Neural cell (in vitro differentiated cells): Measurements from ENCODE around the gene SHISA9. TPM values are rescaled to one million over a fixed set of nuclear protein-coding genes. Genes with fewer than 3 reads are reported as not detected.

Source experiments
- H2AFZ ChIP-seq: fragments of 200-600, 300-800 bp; sonication (generic), shearing (Covaris generic); 2 replicates; pipeline ENCODE4 v1.6.0; 2014; ENCODE audit warnings: low read depth, mild to moderate bottlenecking, antibody characterized with exemption, low read length, moderate library complexity
- H3F3A ChIP-seq: fragments of 200-600 bp; shearing (Covaris generic); 2 replicates; pipeline ENCODE4 v1.6.1; 2016; ENCODE audit warnings: mild to moderate bottlenecking, moderate library complexity, mixed read lengths, antibody characterized with exemption, low read length; ENCODE audit not compliant: insufficient read depth, poor library complexity, severe bottlenecking
- H3K27ac ChIP-seq: fragments of 200-600, 300-800 bp; sonication (generic), shearing (Covaris generic); 2 replicates; pipeline ENCODE4 v1.5.1; 2014; ENCODE audit warnings: mild to moderate bottlenecking, low read length, moderate library complexity
- H3K27me3 ChIP-seq: fragments of 300-800, 200-600 bp; sonication (generic), shearing (Covaris generic); 2 replicates; pipeline ENCODE4 v1.6.0; 2014; ENCODE audit warnings: mild to moderate bottlenecking, low read depth, low read length, moderate library complexity; ENCODE audit not compliant: insufficient read depth
- H3K36me3 ChIP-seq: fragments of 300-800, 200-600 bp; sonication (generic), shearing (Covaris generic); 2 replicates; pipeline ENCODE4 v1.5.1; 2014; ENCODE audit warnings: mild to moderate bottlenecking, antibody characterized with exemption, low read length, moderate library complexity; ENCODE audit not compliant: insufficient read depth
- H3K4me2 ChIP-seq: fragments of 300-800, 200-600 bp; sonication (generic), shearing (Covaris generic); 2 replicates; pipeline ENCODE4 v1.6.0; 2014; ENCODE audit warnings: mild to moderate bottlenecking, low read length
- H3K4me3 ChIP-seq: fragments of 300-800, 200-600 bp; sonication (generic), shearing (Covaris generic); 2 replicates; pipeline ENCODE4 v1.5.1; 2014; ENCODE audit warnings: mild to moderate bottlenecking, low read length, moderate library complexity
- H3K79me2 ChIP-seq: fragments of 200-600 bp; shearing (Covaris generic); replicated peaks from 2 replicates; pipeline ENCODE4 v1.6.0; 2014; ENCODE audit warnings: mild to moderate bottlenecking, low read length, moderate library complexity; ENCODE audit not compliant: insufficient read depth
- H3K9ac ChIP-seq: fragments of 300-800, 200-600 bp; sonication (generic), shearing (Covaris generic); 2 replicates; pipeline ENCODE4 v1.6.1; 2016; ENCODE audit warnings: mild to moderate bottlenecking, low read length, mixed read lengths
- H3K9me2 ChIP-seq: fragments of 200-600 bp; shearing (Covaris generic); 2 replicates; pipeline ENCODE4 v1.6.1; 2016; ENCODE audit warnings: mild to moderate bottlenecking, low read length, mixed read lengths; ENCODE audit not compliant: insufficient read depth
- H3K9me3 ChIP-seq: fragments of 200-600, 300-800 bp; sonication (generic), shearing (Covaris generic); 2 replicates; pipeline ENCODE4 v1.6.1; 2016; ENCODE audit warnings: mild to moderate bottlenecking, mixed run types, low read length, moderate library complexity, mixed read lengths
- H4K20me1 ChIP-seq: fragments of 200-600 bp; shearing (Covaris generic); 2 replicates; pipeline ENCODE4 v1.6.1; 2016; ENCODE audit warnings: mild to moderate bottlenecking, mixed run types; ENCODE audit not compliant: insufficient read depth
- EP300 ChIP-seq: fragments of 450-650 bp; conservative IDR thresholded peaks from 2 replicates; pipeline ENCODE4 v1.6.1; 2014; ENCODE audit warnings: antibody characterized with exemption, mild to moderate bottlenecking, moderate library complexity; ENCODE audit not compliant: poor library complexity, severe bottlenecking
- EZH2 ChIP-seq: fragments of 200-600, 300-800 bp; shearing (Covaris generic), sonication (generic); IDR thresholded peaks from 2 replicates; pipeline ENCODE4 v1.6.1; 2014; ENCODE audit warnings: antibody characterized with exemption, low read length, borderline replicate concordance, mild to moderate bottlenecking; ENCODE audit not compliant: insufficient read depth, poor library complexity, severe bottlenecking
- MXI1 ChIP-seq: fragments of 450-650 bp; conservative IDR thresholded peaks from 2 replicates; pipeline ENCODE4 v1.6.1; 2014; ENCODE audit warnings: antibody characterized with exemption, mild to moderate bottlenecking; ENCODE audit not compliant: poor library complexity, severe bottlenecking
- POLR2AphosphoS5 ChIP-seq: IDR thresholded peaks from 2 replicates; pipeline ENCODE4 v1.6.1; 2012
- RAD21 ChIP-seq: fragments of 450-650 bp; conservative IDR thresholded peaks from 2 replicates; pipeline ENCODE4 v1.6.1; 2014; ENCODE audit warnings: antibody characterized with exemption, mild to moderate bottlenecking, moderate library complexity
- SMC3 ChIP-seq: fragments of 450-650 bp; conservative IDR thresholded peaks from 2 replicates; pipeline ENCODE4 v1.6.1; 2014; ENCODE audit warnings: antibody characterized with exemption, mild to moderate bottlenecking, moderate library complexity; ENCODE audit not compliant: poor library complexity
- TAF1 ChIP-seq: IDR thresholded peaks from 2 replicates; pipeline ENCODE4 v1.6.1; 2012; ENCODE audit warnings: low read depth
- polyA plus RNA-seq: library from polyadenylated mRNA; depleted of rRNA; stranded (reverse); fragments of >200 nt; gene quantifications from 2 replicates; pipeline ENCODE4 v1.2.3, GENCODE V29; 2014
- TF ChIP-seq, protein P1 (sequence below): fragments of 450-650 bp; IDR thresholded peaks from 2 replicates; pipeline ENCODE4 v1.5.1; 2014; ENCODE audit warnings: antibody characterized with exemption, mild to moderate bottlenecking, moderate library complexity; ENCODE audit not compliant: poor library complexity, severe bottlenecking
- TF ChIP-seq, protein P2 (sequence below): IDR thresholded peaks from 2 replicates; pipeline ENCODE4 v1.6.1; 2012; ENCODE audit warnings: borderline replicate concordance

Gene SHISA9
- polyA plus RNA-seq, 1 donor from 2014 or later: 2.0 TPM

GRCh38 chr16:12871784-12872183 is 29.6 kb upstream of the SHISA9 start:
- Histone ChIP-seq H3K4me2 (no peak overlapping the region), H3K79me2 (no peaks in the 10 kb centered on the region), H3K36me3 (no peaks in the 10 kb centered on the region), H3K9me3 (no peaks in the 10 kb centered on the region), H4K20me1 (no peaks in the 10 kb centered on the region), H3K27ac (no peak overlapping the region), H2AFZ (no peak overlapping the region), H3F3A (no peaks in the 10 kb centered on the region), H3K9ac (no peak overlapping the region), H3K27me3 (no peaks in the 10 kb centered on the region), H3K9me2 (no peaks in the 10 kb centered on the region), H3K4me3 (no peak overlapping the region)
- TF ChIP-seq EP300 (no peak), EZH2 (no peak), POLR2AphosphoS5 (no peak), TAF1 (no peak), MXI1 (no peak), SMC3 (no peak)
- TF ChIP-seq, protein P1, sequence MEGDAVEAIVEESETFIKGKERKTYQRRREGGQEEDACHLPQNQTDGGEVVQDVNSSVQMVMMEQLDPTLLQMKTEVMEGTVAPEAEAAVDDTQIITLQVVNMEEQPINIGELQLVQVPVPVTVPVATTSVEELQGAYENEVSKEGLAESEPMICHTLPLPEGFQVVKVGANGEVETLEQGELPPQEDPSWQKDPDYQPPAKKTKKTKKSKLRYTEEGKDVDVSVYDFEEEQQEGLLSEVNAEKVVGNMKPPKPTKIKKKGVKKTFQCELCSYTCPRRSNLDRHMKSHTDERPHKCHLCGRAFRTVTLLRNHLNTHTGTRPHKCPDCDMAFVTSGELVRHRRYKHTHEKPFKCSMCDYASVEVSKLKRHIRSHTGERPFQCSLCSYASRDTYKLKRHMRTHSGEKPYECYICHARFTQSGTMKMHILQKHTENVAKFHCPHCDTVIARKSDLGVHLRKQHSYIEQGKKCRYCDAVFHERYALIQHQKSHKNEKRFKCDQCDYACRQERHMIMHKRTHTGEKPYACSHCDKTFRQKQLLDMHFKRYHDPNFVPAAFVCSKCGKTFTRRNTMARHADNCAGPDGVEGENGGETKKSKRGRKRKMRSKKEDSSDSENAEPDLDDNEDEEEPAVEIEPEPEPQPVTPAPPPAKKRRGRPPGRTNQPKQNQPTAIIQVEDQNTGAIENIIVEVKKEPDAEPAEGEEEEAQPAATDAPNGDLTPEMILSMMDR: no peak
- TF ChIP-seq, protein P2, sequence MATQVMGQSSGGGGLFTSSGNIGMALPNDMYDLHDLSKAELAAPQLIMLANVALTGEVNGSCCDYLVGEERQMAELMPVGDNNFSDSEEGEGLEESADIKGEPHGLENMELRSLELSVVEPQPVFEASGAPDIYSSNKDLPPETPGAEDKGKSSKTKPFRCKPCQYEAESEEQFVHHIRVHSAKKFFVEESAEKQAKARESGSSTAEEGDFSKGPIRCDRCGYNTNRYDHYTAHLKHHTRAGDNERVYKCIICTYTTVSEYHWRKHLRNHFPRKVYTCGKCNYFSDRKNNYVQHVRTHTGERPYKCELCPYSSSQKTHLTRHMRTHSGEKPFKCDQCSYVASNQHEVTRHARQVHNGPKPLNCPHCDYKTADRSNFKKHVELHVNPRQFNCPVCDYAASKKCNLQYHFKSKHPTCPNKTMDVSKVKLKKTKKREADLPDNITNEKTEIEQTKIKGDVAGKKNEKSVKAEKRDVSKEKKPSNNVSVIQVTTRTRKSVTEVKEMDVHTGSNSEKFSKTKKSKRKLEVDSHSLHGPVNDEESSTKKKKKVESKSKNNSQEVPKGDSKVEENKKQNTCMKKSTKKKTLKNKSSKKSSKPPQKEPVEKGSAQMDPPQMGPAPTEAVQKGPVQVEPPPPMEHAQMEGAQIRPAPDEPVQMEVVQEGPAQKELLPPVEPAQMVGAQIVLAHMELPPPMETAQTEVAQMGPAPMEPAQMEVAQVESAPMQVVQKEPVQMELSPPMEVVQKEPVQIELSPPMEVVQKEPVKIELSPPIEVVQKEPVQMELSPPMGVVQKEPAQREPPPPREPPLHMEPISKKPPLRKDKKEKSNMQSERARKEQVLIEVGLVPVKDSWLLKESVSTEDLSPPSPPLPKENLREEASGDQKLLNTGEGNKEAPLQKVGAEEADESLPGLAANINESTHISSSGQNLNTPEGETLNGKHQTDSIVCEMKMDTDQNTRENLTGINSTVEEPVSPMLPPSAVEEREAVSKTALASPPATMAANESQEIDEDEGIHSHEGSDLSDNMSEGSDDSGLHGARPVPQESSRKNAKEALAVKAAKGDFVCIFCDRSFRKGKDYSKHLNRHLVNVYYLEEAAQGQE: no peak

DNA sequence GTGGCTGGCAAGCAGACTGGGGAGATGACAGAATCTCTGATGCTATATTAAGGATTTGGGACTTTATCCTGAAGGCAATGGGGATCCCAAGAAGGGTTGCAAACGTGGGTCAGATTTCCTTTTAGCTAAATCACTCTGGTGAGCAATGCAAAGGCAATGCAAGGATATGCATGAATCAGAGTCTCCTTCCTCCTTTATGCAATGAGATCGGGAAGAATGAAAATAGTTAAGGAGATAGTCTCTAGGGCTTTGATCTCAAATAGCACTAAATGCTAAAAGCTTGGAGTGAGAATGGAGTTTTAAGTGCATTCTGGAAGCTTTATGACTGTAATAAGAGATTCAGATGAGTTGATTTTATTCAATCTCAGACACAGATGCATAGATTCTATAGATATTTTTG is 27.2 kb upstream of the SHISA9 start:
- H3K79me2 ChIP-seq: no peaks in the 10 kb centered on the region

More for the DNA sequence above, 27.2 kb upstream of the SHISA9 start:
- no peak overlapping the region for H3K4me3 ChIP-seq
- H3K4me2 ChIP-seq: no peak overlapping the region
- H2AFZ ChIP-seq: no peak overlapping the region
- H3K27ac ChIP-seq: no peak overlapping the region
- H3F3A ChIP-seq: no peaks in the 10 kb centered on the region
- TF ChIP-seq EP300 (no peak), SMC3 (no peak), TAF1 (no peak), EZH2 (no peak), MXI1 (no peak), RAD21 (no peak), POLR2AphosphoS5 (no peak)
- TF ChIP-seq, protein P1: no peak
- TF ChIP-seq, protein P2: no peak
- H3K9me3 ChIP-seq: no peaks in the 10 kb centered on the region
- no peak overlapping the region for H3K9ac ChIP-seq
- H4K20me1 ChIP-seq: no peaks in the 10 kb centered on the region
- H3K27me3 ChIP-seq: no peaks in the 10 kb centered on the region
- H3K36me3 ChIP-seq: no peaks in the 10 kb centered on the region
- no peaks in the 10 kb centered on the region for H3K9me2 ChIP-seq
